ENCODE results near the gene MOSMO. TPM values are rescaled to one million over a fixed set of nuclear protein-coding genes. Genes with fewer than 3 reads are reported as not detected.
"Not testable (repeated sequence)": the region's sequence is repeated elsewhere in the genome, so short reads cannot be mapped to it uniquely, and the experiment has no call there.

The MOSMO gene
- total RNA-seq, 2 donors from 2014 or later = 16.1 to 33.6 TPM

DNA sequence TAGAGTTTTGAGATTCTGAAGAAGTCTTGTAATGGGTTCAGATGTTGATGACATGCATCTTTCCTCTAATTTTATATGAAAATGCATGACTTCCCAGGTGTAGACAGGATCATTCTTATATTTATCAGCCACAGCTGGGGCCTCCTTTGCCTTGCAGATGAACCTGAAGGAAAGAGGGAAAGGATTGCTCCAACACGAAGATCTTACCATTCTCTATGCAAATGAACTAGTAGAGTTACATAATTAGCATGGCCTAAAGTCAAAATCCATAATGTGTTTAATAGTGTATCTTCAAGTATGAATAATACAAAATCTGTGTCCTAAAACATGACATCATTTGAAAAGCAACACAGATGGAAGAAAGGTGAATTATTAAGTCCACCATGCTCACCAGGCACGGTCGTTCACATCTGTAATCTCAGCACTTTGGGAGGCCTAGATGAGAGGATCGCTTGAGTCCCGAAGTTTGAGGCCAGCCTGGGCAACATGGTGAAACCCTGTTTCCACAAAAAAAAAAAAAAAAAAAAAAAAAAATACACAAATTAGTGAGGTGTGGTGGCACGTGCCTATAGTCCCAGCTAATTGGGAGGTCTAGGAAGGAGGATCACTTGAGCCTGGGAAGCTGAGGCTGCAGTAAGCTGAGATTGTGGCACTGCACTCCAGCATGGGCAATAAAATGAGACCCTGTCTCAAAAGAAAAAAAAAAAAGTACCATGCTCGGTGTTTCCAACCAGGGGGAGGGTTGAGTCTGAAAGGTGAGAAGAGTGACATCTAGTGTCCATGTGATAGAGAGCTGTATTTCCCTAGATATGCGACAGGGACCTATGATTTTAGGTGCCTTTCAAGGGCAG is 90.7 kb downstream of the MOSMO start:
- Histone ChIP-seq H3K27me3 (replicated peaks; ENCODE audit: insufficient read depth) (no peaks in the 10 kb centered on the region), H3K4me3 (no peak overlapping the region), H3K9me3 (no peaks in the 10 kb centered on the region), H3K4me1 (ENCODE audit: control insufficient read depth in 1 of 2, low read depth in 2 of 2) (no peaks in the 10 kb centered on the region), H3K36me3 (no peaks in the 10 kb centered on the region), H3K27ac (no peak overlapping the region)
- no peak for DNase-seq (ENCODE audit: low spot score)
- TF ChIP-seq, protein P1, sequence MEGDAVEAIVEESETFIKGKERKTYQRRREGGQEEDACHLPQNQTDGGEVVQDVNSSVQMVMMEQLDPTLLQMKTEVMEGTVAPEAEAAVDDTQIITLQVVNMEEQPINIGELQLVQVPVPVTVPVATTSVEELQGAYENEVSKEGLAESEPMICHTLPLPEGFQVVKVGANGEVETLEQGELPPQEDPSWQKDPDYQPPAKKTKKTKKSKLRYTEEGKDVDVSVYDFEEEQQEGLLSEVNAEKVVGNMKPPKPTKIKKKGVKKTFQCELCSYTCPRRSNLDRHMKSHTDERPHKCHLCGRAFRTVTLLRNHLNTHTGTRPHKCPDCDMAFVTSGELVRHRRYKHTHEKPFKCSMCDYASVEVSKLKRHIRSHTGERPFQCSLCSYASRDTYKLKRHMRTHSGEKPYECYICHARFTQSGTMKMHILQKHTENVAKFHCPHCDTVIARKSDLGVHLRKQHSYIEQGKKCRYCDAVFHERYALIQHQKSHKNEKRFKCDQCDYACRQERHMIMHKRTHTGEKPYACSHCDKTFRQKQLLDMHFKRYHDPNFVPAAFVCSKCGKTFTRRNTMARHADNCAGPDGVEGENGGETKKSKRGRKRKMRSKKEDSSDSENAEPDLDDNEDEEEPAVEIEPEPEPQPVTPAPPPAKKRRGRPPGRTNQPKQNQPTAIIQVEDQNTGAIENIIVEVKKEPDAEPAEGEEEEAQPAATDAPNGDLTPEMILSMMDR (IDR thresholded peaks at IDR 0.05) = peak; percentile 27
- no peak for ATAC-seq (ENCODE audit: insufficient number of reproducible peaks, low FRiP score, low read depth)

GRCh38 chr16:22099256-22099975 is 91.5 kb downstream of the MOSMO start:
- TF ChIP-seq, protein P1 (IDR thresholded peaks at IDR 0.05) = no peak
- Histone ChIP-seq H3K4me3 (no peak overlapping the region), H3K9me3 (no peaks in the 10 kb centered on the region), H3K27me3 (replicated peaks; ENCODE audit: insufficient read depth) (no peaks in the 10 kb centered on the region), H3K36me3 (no peaks in the 10 kb centered on the region), H3K4me1 (ENCODE audit: control insufficient read depth in 1 of 2, low read depth in 2 of 2) (no peaks in the 10 kb centered on the region), H3K27ac (no peak overlapping the region)
- no peak for ATAC-seq (ENCODE audit: insufficient number of reproducible peaks, low FRiP score, low read depth)
- DNase-seq (ENCODE audit: low spot score) = no peak

DNA sequence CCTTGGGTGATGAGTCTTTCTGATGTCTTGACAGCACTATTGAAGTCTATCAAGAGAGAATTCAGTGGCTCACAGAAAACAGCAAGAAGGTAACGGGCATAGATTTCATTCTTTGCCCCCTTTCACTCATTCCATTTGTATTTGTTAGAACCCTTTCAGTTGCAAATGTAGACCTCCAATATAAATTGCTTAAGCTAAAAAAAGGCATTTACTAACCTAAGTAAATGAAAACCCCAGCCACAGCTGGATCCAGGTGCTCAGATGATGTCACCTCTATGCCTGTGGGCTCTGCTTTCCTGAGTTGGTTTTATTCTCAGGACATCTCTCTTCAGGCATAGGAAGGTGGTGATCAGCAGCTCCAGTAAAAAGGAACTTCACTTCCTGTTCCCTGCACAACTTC is 95.5 kb downstream of the MOSMO start:
- Histone ChIP-seq H3K4me3 (no peak overlapping the region), H3K27ac (no peak overlapping the region), H3K4me1 (ENCODE audit: control insufficient read depth in 1 of 2, low read depth in 2 of 2) (no peaks in the 10 kb centered on the region), H3K27me3 (replicated peaks; ENCODE audit: insufficient read depth) (no peaks in the 10 kb centered on the region), H3K36me3 (no peaks in the 10 kb centered on the region), H3K9me3 (no peaks in the 10 kb centered on the region)
- no peak for ATAC-seq (ENCODE audit: insufficient number of reproducible peaks, low FRiP score, low read depth)
- no peak for DNase-seq (ENCODE audit: low spot score)
- TF ChIP-seq, protein P1 (IDR thresholded peaks at IDR 0.05) = no peak

DNA sequence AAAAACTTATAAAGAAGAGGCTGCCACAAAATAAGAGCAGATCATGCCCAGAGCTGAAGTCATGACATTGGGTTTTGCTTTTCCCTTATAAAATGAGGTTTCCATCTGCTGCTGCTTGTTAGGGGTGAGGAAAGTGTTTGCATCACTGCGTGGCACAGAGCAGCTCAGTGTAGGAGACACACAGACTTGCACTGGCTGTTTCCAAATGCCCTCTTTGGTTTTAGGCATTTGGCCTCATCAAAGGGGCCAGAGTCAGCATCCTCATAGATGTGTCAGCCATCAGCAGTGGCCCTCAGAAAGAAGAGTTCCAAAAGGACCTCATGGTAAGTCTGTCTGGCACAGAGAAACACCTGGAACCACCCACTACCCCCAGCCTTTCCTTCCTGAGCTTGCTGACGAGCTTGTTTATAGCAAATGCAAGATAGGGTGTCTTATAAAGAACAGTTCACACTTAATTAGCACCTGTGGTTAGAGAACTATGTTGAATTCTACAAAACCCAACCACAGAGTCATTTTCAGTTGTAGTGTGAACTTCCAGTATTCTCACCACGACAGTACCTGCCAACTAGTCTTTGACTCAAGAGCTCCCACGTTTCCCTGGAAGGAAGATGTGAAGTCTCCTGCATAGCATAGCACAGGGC is 101.5 kb downstream of the MOSMO start:
- no peak overlapping the region for H3K4me3 ChIP-seq
- H3K27me3 ChIP-seq (replicated peaks; ENCODE audit: insufficient read depth) = no peaks in the 10 kb centered on the region
- no peaks in the 10 kb centered on the region for H3K36me3 ChIP-seq
- no peaks in the 10 kb centered on the region for H3K9me3 ChIP-seq
- no peaks in the 10 kb centered on the region for H3K4me1 ChIP-seq (ENCODE audit: control insufficient read depth in 1 of 2, low read depth in 2 of 2)
- DNase-seq (ENCODE audit: low spot score) = no peak
- TF ChIP-seq, protein P1 (IDR thresholded peaks at IDR 0.05) = no peak
- H3K27ac ChIP-seq = no peak overlapping the region
- no peak for ATAC-seq (ENCODE audit: insufficient number of reproducible peaks, low FRiP score, low read depth)

GRCh38 chr16:22111629-22112028 is 103.7 kb downstream of the MOSMO start:
- H3K4me1 ChIP-seq (ENCODE audit: control insufficient read depth in 1 of 2, low read depth in 2 of 2); H3K9me3 ChIP-seq; ATAC-seq (ENCODE audit: insufficient number of reproducible peaks, low FRiP score, low read depth); H3K27me3 ChIP-seq (replicated peaks; ENCODE audit: insufficient read depth); H3K27ac ChIP-seq; H3K36me3 ChIP-seq; H3K4me3 ChIP-seq; DNase-seq (ENCODE audit: low spot score): not testable (repeated sequence)

Data from thoracic aorta (tissue), 2 donors.